Suprapubic skin (tissue), 3 donors: ENCODE data around the gene SYNPO2.

Experiments used
- CTCF ChIP-seq, 2 donors: fragments of 200-600 bp in 1 of 2; fragments of 450-650 bp in 1 of 2; sonication (generic) in 1 of 2; IDR thresholded peaks; one replicate each; pipeline ENCODE4 v1.5.1; 2016 to 2019; ENCODE audit warnings: antibody characterized with exemption in 2 of 2, mild to moderate bottlenecking in 1 of 2, moderate library complexity in 1 of 2
- EP300 ChIP-seq: sonication (generic); formaldehyde crosslinking; IDR thresholded peaks from one replicate; pipeline ENCODE4 v1.6.1; 2017; ENCODE audit warnings: antibody characterized with exemption

- TF ChIP-seq CTCF (IDR thresholded peaks at IDR 0.05) (no peak), EP300 (no peak)
These were observed 76.3 kb downstream of the SYNPO2 start for GRCh38 chr4:118964891-118965411.
